SU-DHL-6 (cell line): ENCODE data around the gene LAT.

ENCODE experiments used
- CTCF ChIP-seq: fragments of 200-600 bp; sonication (generic); IDR thresholded peaks from one replicate; pipeline ENCODE4 v1.5.1; 2017; ENCODE audit warnings: antibody characterized with exemption, mild to moderate bottlenecking, low read length, moderate library complexity; ENCODE audit not compliant: insufficient read depth, poor library complexity, severe bottlenecking
- EZH2phosphoT487 ChIP-seq: fragments of 200-600 bp; sonication (generic), shearing (Covaris generic); conservative IDR thresholded peaks from 2 replicates; pipeline ENCODE4 v1.6.1; 2018; ENCODE audit warnings: mild to moderate bottlenecking, antibody characterized with exemption, low read length, moderate library complexity, mixed read lengths

- no peak for TF ChIP-seq CTCF
- TF ChIP-seq EZH2phosphoT487, result no peak
Observed at GRCh38 chr16:28935924-28936783, 48.7 kb upstream of the LAT start.
